HepG2 (cell line): ENCODE measurements around the gene GATA3. TPM values are rescaled to one million over a fixed set of nuclear protein-coding genes. Genes with fewer than 3 reads are reported as not detected.

Source experiments
- ATAC-seq: fragments of 200-7000 bp; cut with Tn5 transposase; 3 replicates; pipeline ENCODE4 v1.9.1; 2020; ENCODE audit warnings: mild to moderate bottlenecking, moderate library complexity
- BruUV-seq: library from RNA; stranded (reverse); fragments of 400-500 nt; replicated peaks from 2 replicates; lab custom pipeline; 2021; lab: Mats Ljungman, UMichigan
- CTCF ChIA-PET: fragments of 300-600 bp; formaldehyde crosslinking; extraction: SDS; loops from one replicate; lab custom pipeline; 2021; ENCODE audit warnings: low total read pairs, inconsistent platforms, low intra/inter-chr PET ratio; lab: Yijun Ruan, JAX
- POLR2A ChIA-PET: fragments of 350-600 bp; sonication (Branson Sonifier 250); formaldehyde crosslinking; loops from one replicate; lab custom pipeline; 2020; ENCODE audit warnings: antibody characterized with exemption, inconsistent platforms; lab: Yijun Ruan, JAX
- DNase-seq: peaks from one replicate; pipeline ENCODE4 v3.0.0-alpha.2; 2015; ENCODE audit warnings: low spot score
- FAIRE-seq: peaks from 3 replicates; lab custom pipeline; 2011; peaks lifted over from hg19 to GRCh38; lab: Jason Lieb, UNC
- H2AFZ ChIP-seq: one replicate; pipeline ENCODE4 v1.6.1; 2011; ENCODE audit warnings: low read length, inconsistent platforms
- H3K27ac ChIP-seq: fragments of 300-600 bp; 3 replicates; pipeline ENCODE4 v1.8.0; 2011; ENCODE audit warnings: mixed run types, mild to moderate bottlenecking, mixed read lengths, low read length, inconsistent platforms; ENCODE audit not compliant: insufficient read depth; ENCODE audit errors: extremely low read length
- H3K27me3 ChIP-seq, 2 experiments: fragments of 200-600 bp in 1 of 2; 2 replicates in 1 of 2; 3 replicates in 1 of 2; pipeline versions ENCODE4 v1.6.0 to v1.8.0; 2011; ENCODE audit warnings: low read length in 2 of 2, mild to moderate bottlenecking in 2 of 2, moderate library complexity in 2 of 2, inconsistent platforms in 1 of 2; ENCODE audit not compliant: insufficient read depth in 2 of 2, control insufficient read depth in 1 of 2
- H3K36me3 ChIP-seq, 2 experiments: fragments of 200-600 bp in 1 of 2; replicated peaks in 1 of 2; 2 replicates in 1 of 2; 3 replicates in 1 of 2; pipeline versions ENCODE4 v1.5.1 to v1.8.0; 2011; ENCODE audit warnings: low read length in 2 of 2, inconsistent platforms in 1 of 2; ENCODE audit not compliant: insufficient read depth in 2 of 2, control insufficient read depth in 1 of 2
- H3K4me1 ChIP-seq: 2 replicates; pipeline ENCODE4 v1.5.1; 2012; ENCODE audit warnings: low read length, inconsistent platforms; ENCODE audit not compliant: insufficient read depth
- H3K4me2 ChIP-seq: 2 replicates; pipeline ENCODE4 v1.6.0; 2011; ENCODE audit warnings: low read depth, low read length, inconsistent platforms
- H3K4me3 ChIP-seq, 3 experiments: fragments of 200-600 bp in 1 of 3; sonication (generic), shearing (Covaris generic) in 1 of 3; replicated peaks in 1 of 3; 2 replicates each; pipeline ENCODE4 v1.5.1; 2011 to 2016; ENCODE audit warnings: low read length in 3 of 3, inconsistent platforms in 2 of 3, low read depth in 2 of 3, mild to moderate bottlenecking in 2 of 3, control low read depth in 1 of 3, mixed read lengths in 1 of 3; ENCODE audit not compliant: insufficient read depth in 1 of 3
- H3K79me2 ChIP-seq: one replicate; pipeline ENCODE4 v1.6.1; 2011; ENCODE audit warnings: low read length, inconsistent platforms; ENCODE audit not compliant: insufficient read depth
- H3K9ac ChIP-seq: 2 replicates; pipeline ENCODE4 v1.6.0; 2011; ENCODE audit warnings: mild to moderate bottlenecking, low read depth, low read length, inconsistent platforms; ENCODE audit not compliant: insufficient read depth
- H3K9me3 ChIP-seq: 2 replicates; pipeline ENCODE4 v1.5.1; 2012; ENCODE audit warnings: mild to moderate bottlenecking, low read length
- H4K20me1 ChIP-seq: 2 replicates; pipeline ENCODE4 v1.6.0; 2011; ENCODE audit warnings: inconsistent platforms, mild to moderate bottlenecking, low read length, moderate library complexity; ENCODE audit not compliant: insufficient read depth
- AHR ChIP-seq: IDR thresholded peaks from 2 replicates; pipeline ENCODE4 v1.6.1; 2018; ENCODE audit warnings: missing genetic modification reagents, missing compliant biosample characterization
- CBFB ChIP-seq: sonication (generic); formaldehyde crosslinking; IDR thresholded peaks from 2 replicates; pipeline ENCODE4 v1.4.0; 2020; ENCODE audit warnings: missing genetic modification reagents
- CCAR2 ChIP-seq: fragments of 200-400 bp; formaldehyde crosslinking; optimal IDR thresholded peaks from 2 replicates; pipeline ENCODE3; 2018; ENCODE audit warnings: low read depth, mild to moderate bottlenecking, low read length, moderate library complexity
- HNRNPK ChIP-seq: fragments of 200-400 bp; formaldehyde crosslinking; IDR thresholded peaks from 2 replicates; pipeline ENCODE4 v1.6.1; 2018; ENCODE audit warnings: low read length, low read depth, moderate library complexity, mild to moderate bottlenecking; ENCODE audit not compliant: poor library complexity, severe bottlenecking
- HOMEZ ChIP-seq: IDR thresholded peaks from 2 replicates; pipeline ENCODE4 v1.6.1; 2016; ENCODE audit warnings: low read depth
- IRF1 ChIP-seq: sonication (generic); formaldehyde crosslinking; IDR thresholded peaks from 2 replicates; pipeline ENCODE4 v1.4.0; 2020; ENCODE audit warnings: low read depth, mild to moderate bottlenecking, missing genetic modification reagents
- KLF12 ChIP-seq: sonication (generic); formaldehyde crosslinking; IDR thresholded peaks from 2 replicates; pipeline ENCODE4 v1.4.0; 2020; ENCODE audit warnings: missing genetic modification reagents, borderline replicate concordance
- KMT2A ChIP-seq: sonication (generic); formaldehyde crosslinking; IDR thresholded peaks from 2 replicates; pipeline ENCODE4 v1.4.0; 2020; ENCODE audit warnings: missing genetic modification reagents
- NFE2 ChIP-seq: sonication (generic); formaldehyde crosslinking; IDR thresholded peaks from 2 replicates; pipeline ENCODE4 v1.4.0; 2020; ENCODE audit warnings: missing genetic modification reagents
- RBM22 ChIP-seq: fragments of 200-400 bp; formaldehyde crosslinking; optimal IDR thresholded peaks from 2 replicates; pipeline ENCODE3; 2017; ENCODE audit warnings: mild to moderate bottlenecking, low read length, moderate library complexity
- USF2 ChIP-seq, 2 experiments: sonication (generic) in 1 of 2; formaldehyde crosslinking in 1 of 2; IDR thresholded peaks; 2 replicates each; pipeline versions ENCODE4 v1.5.1 to v1.6.1; 2011 to 2020; ENCODE audit warnings: borderline replicate concordance in 1 of 2, low read depth in 1 of 2, low read length in 1 of 2, mild to moderate bottlenecking in 1 of 2, missing genetic modification reagents in 1 of 2, moderate library complexity in 1 of 2
- ZNF33B ChIP-seq: sonication (generic); formaldehyde crosslinking; IDR thresholded peaks from 2 replicates; pipeline ENCODE4 v1.5.1; 2020; ENCODE audit warnings: mild to moderate bottlenecking, missing genetic modification reagents
- ZNF512 ChIP-seq: sonication (generic); formaldehyde crosslinking; IDR thresholded peaks from 2 replicates; pipeline ENCODE4 v1.4.0; 2020; ENCODE audit warnings: mild to moderate bottlenecking, missing genetic modification reagents
- ZNF710 ChIP-seq: sonication (generic); formaldehyde crosslinking; IDR thresholded peaks from 2 replicates; pipeline ENCODE4 v1.5.0; 2020; ENCODE audit warnings: mild to moderate bottlenecking, missing genetic modification reagents, borderline replicate concordance
- WGBS: methylation state at CpG from one replicate; pipeline ENCODE4 v1.1.6; 2017; ENCODE audit warnings: low lambda C conversion rate; 5-methylcytosine and 5-hydroxymethylcytosine counted together
- in situ Hi-C: cut with HindIII; loops from 2 replicates; pipeline ENCODE4 v1.10.0; 2017; ENCODE audit warnings: low pct_unique_long_range_greater_than_20kb; ENCODE audit not compliant: extremely low pct_ligation_motif_present
- intact Hi-C: fragments of 100-400 bp; cut with micrococcal nuclease; formaldehyde crosslinking; loops from one replicate; pipeline ENCODE4 v1.10.0; 2022; ENCODE audit not compliant: unreplicated experiment
- polyA plus RNA-seq, 8 experiments: library from polyadenylated mRNA; depleted of rRNA in 3 of 8; stranded (reverse) in 7 of 8; unstranded in 1 of 8; fragments of >200 nt; fragmentation: Illumina TruSeq in 4 of 8; extraction: Trizol in 4 of 8; gene quantifications; 2 replicates each; pipeline versions ENCODE4 v1.2.1 to v1.2.3, GENCODE V29; 2011 to 2016; ENCODE audit warnings: low read depth in 4 of 8, missing spikeins in 1 of 8, mixed read lengths in 1 of 8; ENCODE audit not compliant: insufficient read depth in 1 of 8
- total RNA-seq, 5 experiments: library from RNA; depleted of rRNA; stranded (reverse); fragments of >200 nt; fragmentation: Illumina TruSeq; extraction: Trizol; gene quantifications; 2 replicates each; pipeline ENCODE4 v1.2.3, GENCODE V29; 2016; ENCODE audit warnings: low read depth in 1 of 5

GATA3 gene
- total and polyA plus RNA-seq, 2 of the 13 experiments (the other 11 are each of a cell fraction or from before 2014, with no cell fraction given): not detected

- TF ChIP-seq ZNF512 (no peak), NFE2 (CRISPR knock-in tag) (no peak)
Measured at GRCh38 chr10:8079126-8079525, 24.6 kb downstream of the GATA3 start (continued).

GRCh38 chr10:8084799-8085198, 30.3 kb downstream of the GATA3 start:
- DNase-seq: no peak
- Histone ChIP-seq H4K20me1 (no peaks in the 10 kb centered on the region), H3K4me2 (no peak overlapping the region), H3K27me3 (peaks cover 4 to 35% of the 10 kb centered on the region in 2 experiments; a peak in 3 of 5 replicates), H3K79me2 (no peaks in the 10 kb centered on the region), H3K9me3 (no peaks in the 10 kb centered on the region), H3K4me1 (no peaks in the 10 kb centered on the region), H3K4me3 (no peak overlapping the region), H3K36me3 (no peaks in the 10 kb centered on the region), H2AFZ (no peak overlapping the region), H3K9ac (no peak overlapping the region), H3K27ac (no peak overlapping the region)
- ChIA-PET CTCF (interaction anchor here (0.7 kb wide), 1 partner anchor 78 kb away, joined by 3 read pairs; no protein-coding TSS in a partner anchor), POLR2A (no interaction called here)
- intact Hi-C loops (no loop called here), in situ Hi-C loops (no loop called here)
- ATAC-seq: no peak
- BruUV-seq: no TSS peak
- no peak for FAIRE-seq
- WGBS: 19% methylated on average over 3 of the region's 3 CpGs
- TF ChIP-seq AHR (no peak), CBFB (CRISPR knock-in tag) (no peak), KMT2A (no peak), RBM22 (no peak), CCAR2 (no peak), KLF12 (CRISPR knock-in tag) (no peak), HOMEZ (CRISPR knock-in tag) (no peak), IRF1 (CRISPR knock-in tag) (no peak), USF2 (IDR thresholded peaks at IDR 0.05; ENCODE audit: low read depth, low read length) (no peak), USF2 (CRISPR knock-in tag; IDR thresholded peaks at IDR 0.05; ENCODE audit: borderline replicate concordance) (no peak), ZNF710 (CRISPR knock-in tag) (no peak), ZNF33B (CRISPR knock-in tag) (no peak), HNRNPK (no peak)
